IMR-90 (cell line): ENCODE results near the gene HBD. TPM values are rescaled to one million over a fixed set of nuclear protein-coding genes. Genes with fewer than 3 reads are reported as not detected.

Experiments used
- ATAC-seq: fragments of 200-7000 bp; cut with Tn5 transposase; 2 replicates; pipeline ENCODE4 v1.9.1; 2020; ENCODE audit warnings: low read depth, mild to moderate bottlenecking, moderate library complexity
- BruUV-seq: library from RNA; stranded (reverse); fragments of 400-500 nt; replicated peaks from 2 replicates; lab custom pipeline; 2021; lab: Mats Ljungman, UMichigan
- CTCF ChIA-PET: fragments of 300-600 bp; formaldehyde crosslinking; extraction: SDS; loops from one replicate; lab custom pipeline; 2021; ENCODE audit warnings: antibody characterized with exemption; lab: Yijun Ruan, JAX
- POLR2A ChIA-PET: fragments of 300-600 bp; sonication (Branson Sonifier 250); formaldehyde crosslinking; loops from one replicate; lab custom pipeline; 2022; ENCODE audit warnings: antibody characterized with exemption; ENCODE audit not compliant: unreplicated experiment; lab: Charles Lee
- DNase-seq: peaks from one replicate; pipeline ENCODE4 v3.0.0; 2013
- H2AFZ ChIP-seq: replicated peaks from 2 replicates; pipeline ENCODE3; 2013; ENCODE audit warnings: low read length, mild to moderate bottlenecking; ENCODE audit not compliant: poor library complexity
- H2AK5ac ChIP-seq: 2 replicates; pipeline ENCODE4 v1.6.1; 2013; ENCODE audit warnings: low read depth, low read length, inconsistent platforms
- H2AK9ac ChIP-seq: replicated peaks from 2 replicates; pipeline ENCODE3; 2013; ENCODE audit warnings: mild to moderate bottlenecking, low read depth, low read length, moderate library complexity; ENCODE audit not compliant: poor library complexity
- H2BK120ac ChIP-seq: 2 replicates; pipeline ENCODE4 v1.6.1; 2013; ENCODE audit warnings: low read depth, low read length, inconsistent platforms
- H2BK15ac ChIP-seq: 3 replicates; pipeline ENCODE4 v1.6.1; 2013; ENCODE audit warnings: low read depth, low read length, inconsistent platforms
- H2BK20ac ChIP-seq: 2 replicates; pipeline ENCODE4 v1.6.1; 2013; ENCODE audit warnings: low read depth, mild to moderate bottlenecking, inconsistent platforms, low read length, moderate library complexity
- H2BK5ac ChIP-seq: 2 replicates; pipeline ENCODE4 v1.6.1; 2013; ENCODE audit warnings: mild to moderate bottlenecking, low read depth, low read length, inconsistent platforms; ENCODE audit not compliant: poor library complexity, severe bottlenecking
- H3K14ac ChIP-seq: replicated peaks from 2 replicates; pipeline ENCODE4 v1.6.1; 2013; ENCODE audit warnings: low read depth, low read length, inconsistent platforms
- H3K18ac ChIP-seq: 2 replicates; pipeline ENCODE4 v1.6.1; 2013; ENCODE audit warnings: low read depth, low read length, control low read depth
- H3K23ac ChIP-seq: 2 replicates; pipeline ENCODE4 v1.6.1; 2013; ENCODE audit warnings: low read depth, low read length, inconsistent platforms
- H3K27ac ChIP-seq: 2 replicates; pipeline ENCODE4 v1.5.1; 2013; ENCODE audit warnings: mild to moderate bottlenecking, control low read depth, low read length; ENCODE audit not compliant: insufficient read depth
- H3K27me3 ChIP-seq: 2 replicates; pipeline ENCODE4 v1.6.1; 2013; ENCODE audit warnings: low read length; ENCODE audit not compliant: control insufficient read depth, insufficient read depth
- H3K36me3 ChIP-seq: 2 replicates; pipeline ENCODE4 v1.6.1; 2013; ENCODE audit warnings: low read length, mixed read lengths; ENCODE audit not compliant: control insufficient read depth, insufficient read depth
- H3K4ac ChIP-seq: 2 replicates; pipeline ENCODE4 v1.6.1; 2013; ENCODE audit warnings: low read depth, low read length, inconsistent platforms
- H3K4me1 ChIP-seq: 2 replicates; pipeline ENCODE4 v1.6.1; 2013; ENCODE audit warnings: low read length, mixed read lengths; ENCODE audit not compliant: control insufficient read depth, insufficient read depth
- H3K4me2 ChIP-seq: 2 replicates; pipeline ENCODE4 v1.6.1; 2013; ENCODE audit warnings: low read depth, mild to moderate bottlenecking, control low read depth, low read length, moderate library complexity
- H3K4me3 ChIP-seq: 2 replicates; pipeline ENCODE4 v1.5.1; 2013; ENCODE audit warnings: low read depth, mild to moderate bottlenecking, control low read depth, low read length, moderate library complexity; ENCODE audit not compliant: insufficient read depth
- H3K56ac ChIP-seq: 2 replicates; pipeline ENCODE4 v1.6.1; 2013; ENCODE audit warnings: low read length, inconsistent platforms; ENCODE audit not compliant: insufficient read depth; ENCODE audit errors: extremely low read depth
- H3K79me1 ChIP-seq, 2 experiments: 2 replicates each; pipeline ENCODE4 v1.6.1; 2013; ENCODE audit warnings: low read length in 2 of 2, inconsistent platforms in 1 of 2, low read depth in 1 of 2
- H3K9ac ChIP-seq: 2 replicates; pipeline ENCODE4 v1.6.1; 2013; ENCODE audit warnings: low read depth, low read length, control low read depth
- H3K9me1 ChIP-seq: 2 replicates; pipeline ENCODE4 v1.6.1; 2013; ENCODE audit warnings: low read length, inconsistent platforms; ENCODE audit not compliant: insufficient read depth
- H3K9me3 ChIP-seq: 2 replicates; pipeline ENCODE4 v1.6.1; 2013; ENCODE audit warnings: low read length; ENCODE audit not compliant: control insufficient read depth, insufficient read depth
- H4K20me1 ChIP-seq: 2 replicates; pipeline ENCODE4 v1.6.1; 2013; ENCODE audit warnings: low read length, inconsistent platforms; ENCODE audit not compliant: insufficient read depth
- H4K5ac ChIP-seq: 2 replicates; pipeline ENCODE4 v1.6.1; 2013; ENCODE audit warnings: mild to moderate bottlenecking, low read depth, low read length, control low read depth
- H4K8ac ChIP-seq, 2 experiments: 2 replicates each; pipeline ENCODE4 v1.6.1; 2013; ENCODE audit warnings: low read depth in 2 of 2, low read length in 2 of 2, control low read depth in 1 of 2, inconsistent platforms in 1 of 2
- H4K91ac ChIP-seq: 2 replicates; pipeline ENCODE4 v1.6.1; 2013; ENCODE audit warnings: low read depth, low read length, inconsistent platforms; ENCODE audit not compliant: insufficient read depth
- CEBPB ChIP-seq: IDR thresholded peaks from 2 replicates; pipeline ENCODE4 v1.6.1; 2012; ENCODE audit warnings: low read depth, low read length, improper control_type of control experiment
- CTCF ChIP-seq: conservative IDR thresholded peaks from 2 replicates; pipeline ENCODE4 v1.5.1; 2012; ENCODE audit warnings: mild to moderate bottlenecking, low read depth, low read length, improper control_type of control experiment
- MAZ ChIP-seq: IDR thresholded peaks from 2 replicates; pipeline ENCODE4 v1.6.1; 2012; ENCODE audit warnings: low read depth, mild to moderate bottlenecking, low read length, improper control_type of control experiment, moderate library complexity, borderline replicate concordance
- MXI1 ChIP-seq: IDR thresholded peaks from 2 replicates; pipeline ENCODE4 v1.6.1; 2012; ENCODE audit warnings: low read depth, mild to moderate bottlenecking, low read length, moderate library complexity, borderline replicate concordance
- NFE2L2 ChIP-seq: fragments of 150-350 bp; IDR thresholded peaks from 2 replicates; pipeline ENCODE4 v1.6.1; 2016; ENCODE audit warnings: low read depth, mild to moderate bottlenecking, low read length
- RCOR1 ChIP-seq: IDR thresholded peaks from 2 replicates; pipeline ENCODE4 v1.6.1; 2012; ENCODE audit warnings: mild to moderate bottlenecking, low read length, improper control_type of control experiment; ENCODE audit not compliant: insufficient replicate concordance
- SMC3 ChIP-seq: fragments of 150-350 bp; IDR thresholded peaks from 2 replicates; pipeline ENCODE4 v1.6.1; 2016; ENCODE audit warnings: low read depth, mild to moderate bottlenecking, antibody characterized with exemption, low read length, moderate library complexity
- WGBS, 2 experiments: methylation state at CpG; one replicate each; pipeline versions ENCODE4 v1.1.5 to v1.1.7; 2013; ENCODE audit warnings: missing lambda C conversion rate in 2 of 2; ENCODE audit not compliant: insufficient read length in 1 of 2; ENCODE audit errors: extremely low coverage in 2 of 2; 5-methylcytosine and 5-hydroxymethylcytosine counted together
- dilution Hi-C: fragments of 300-500 bp; cut with HindIII; formaldehyde crosslinking; loops from one replicate; pipeline ENCODE4 v1.14.3; 2018; ENCODE audit warnings: low sequenced_read_pairs; ENCODE audit not compliant: unreplicated experiment
- in situ Hi-C: fragments of 300-500 bp; cut with MboI; formaldehyde crosslinking; loops from 3 replicates; pipeline ENCODE4 v1.14.3; 2019; ENCODE audit warnings: low sequenced_read_pairs, inconsistent platforms, mixed read lengths
- intact Hi-C: fragments of 100-400 bp; cut with micrococcal nuclease; formaldehyde crosslinking; loops from 2 replicates; pipeline ENCODE4 v1.10.0; 2022
- polyA plus RNA-seq, 3 experiments: library from polyadenylated mRNA; depleted of rRNA; stranded (reverse); fragments of >200 nt; gene quantifications; 2 replicates each; pipeline ENCODE4 v1.2.3, GENCODE V29; 2012; ENCODE audit warnings: low replicate concordance in 1 of 3
- total RNA-seq: library from RNA; depleted of rRNA; stranded (reverse); fragments of >200 nt; gene quantifications from 2 replicates; pipeline ENCODE4 v1.2.3, GENCODE V29; 2012

Gene HBD
- total and polyA plus RNA-seq, 2 of the 4 experiments (the other 2 are of a cell fraction), result 6.3 to 12.0 TPM

GRCh38 chr11:5269715-5270147 lies 35.4 kb upstream of the HBD start, which contains the start of gene HBE1:
Gene HBE1, minus strand, starts transcription at chr11:5269945. Its CDS starts 55 bp downstream, at chr11:5269890.
- no peak for DNase-seq
- in situ Hi-C loops (no loop called here), intact Hi-C loops (no loop called here), dilution Hi-C loops (no loop called here)
- Histone ChIP-seq H4K8ac (0 out of 4 replicates have a peak within 1 kb of the TSS, but pooled peaks of 1 of the 2 experiments have one; percentile 2), H3K4me1 (peaks cover 3% of the 10 kb centered on the region; the same call in 1 of the 2 replicates), H3K4me2 (no peak within 1 kb of the TSS), H4K20me1 (no peaks in the 10 kb centered on the region), H2AFZ (no peak within 1 kb of the TSS), H3K56ac (no peak within 1 kb of the TSS), H2AK9ac (no peak within 1 kb of the TSS), H3K23ac (no peak within 1 kb of the TSS), H2BK5ac (no peak within 1 kb of the TSS), H2BK20ac (peak within 1 kb of the TSS; percentile 36; the same call in 1 of the 2 replicates), H3K9me1 (peaks cover 3% of the 10 kb centered on the region), H4K5ac (peak within 1 kb of the TSS; percentile 28; the same call in 1 of the 2 replicates), H2BK15ac (0 out of 3 replicates have a peak within 1 kb of the TSS, but pooled peaks have one; percentile 48), H2BK120ac (peak within 1 kb of the TSS; percentile 11; the same call in 1 of the 2 replicates), H3K9ac (no peak within 1 kb of the TSS), H2AK5ac (0 out of 2 replicates have a peak within 1 kb of the TSS, but pooled peaks have one; percentile 18), H4K91ac (no peak within 1 kb of the TSS), H3K18ac (no peak within 1 kb of the TSS), H3K79me1 (no peaks in the 10 kb centered on the region), H3K27ac (no peak within 1 kb of the TSS), H3K4ac (peak within 1 kb of the TSS; percentile 13), H3K14ac (no peak within 1 kb of the TSS), H3K27me3 (no peaks in the 10 kb centered on the region), H3K4me3 (no peak within 1 kb of the TSS), H3K36me3 (no peaks in the 10 kb centered on the region), H3K9me3 (no peaks in the 10 kb centered on the region)
- no TSS peak for BruUV-seq
- WGBS, 2 experiments, result 58% methylated on average over 3 of the region's 4 CpGs; no CpG with 5 or more reads in 1 of the 2 experiments
- TF ChIP-seq MXI1 (no peak), RCOR1 (no peak), CEBPB (no peak), MAZ (no peak), NFE2L2 (no peak), CTCF (no peak), SMC3 (no peak)
- ChIA-PET POLR2A (no interaction called here), CTCF (no interaction called here)
- ATAC-seq, result no peak
